HepG2 (cell line): ENCODE data around the gene DLG5. TPM values are rescaled to one million over a fixed set of nuclear protein-coding genes. Genes with fewer than 3 reads are reported as not detected.

ENCODE experiments used
- DDIT3 ChIP-seq: sonication (generic); formaldehyde crosslinking; IDR thresholded peaks from 2 replicates; pipeline ENCODE4 v1.4.0; 2020; ENCODE audit warnings: mild to moderate bottlenecking, missing genetic modification reagents
- DPF2 ChIP-seq: sonication (generic); formaldehyde crosslinking; IDR thresholded peaks from 2 replicates; pipeline ENCODE4 v1.4.0; 2020; ENCODE audit warnings: mild to moderate bottlenecking, low read depth, missing genetic modification reagents, borderline replicate concordance
- E2F5 ChIP-seq: sonication (generic); formaldehyde crosslinking; conservative IDR thresholded peaks from 2 replicates; pipeline ENCODE4 v1.4.0; 2020; ENCODE audit warnings: missing genetic modification reagents
- ELF1 ChIP-seq: sonication (generic); formaldehyde crosslinking; IDR thresholded peaks from 2 replicates; pipeline ENCODE4 v1.4.0; 2020; ENCODE audit warnings: missing genetic modification reagents
- HES4 ChIP-seq: sonication (generic); formaldehyde crosslinking; IDR thresholded peaks from 2 replicates; pipeline ENCODE4 v1.9.0; 2021; ENCODE audit warnings: mild to moderate bottlenecking, missing genetic modification reagents, borderline replicate concordance
- HMGXB4 ChIP-seq, 2 experiments: sonication (generic) in 1 of 2; formaldehyde crosslinking in 1 of 2; IDR thresholded peaks; 2 replicates each; pipeline versions ENCODE4 v1.4.0 to v1.6.1; 2018 to 2020; ENCODE audit warnings: missing genetic modification reagents in 2 of 2, borderline replicate concordance in 1 of 2, low read depth in 1 of 2, mild to moderate bottlenecking in 1 of 2, missing biosample characterization in 1 of 2
- HNF4G ChIP-seq, 2 experiments: sonication (generic) in 1 of 2; formaldehyde crosslinking in 1 of 2; IDR thresholded peaks; 2 replicates each; pipeline versions ENCODE4 v1.4.0 to v1.6.1; 2011 to 2020; ENCODE audit warnings: borderline replicate concordance in 2 of 2, low read depth in 2 of 2, mild to moderate bottlenecking in 2 of 2, low read length in 1 of 2, missing genetic modification reagents in 1 of 2, moderate library complexity in 1 of 2
- IKZF1 ChIP-seq: fragments of 450-650 bp; IDR thresholded peaks from 2 replicates; pipeline ENCODE4 v1.7.1; 2016
- IKZF5 ChIP-seq: IDR thresholded peaks from 2 replicates; pipeline ENCODE4 v1.6.1; 2018; ENCODE audit warnings: missing genetic modification reagents, mild to moderate bottlenecking, missing compliant biosample characterization
- RFX3 ChIP-seq: IDR thresholded peaks from 2 replicates; pipeline ENCODE4 v1.6.1; 2016; ENCODE audit warnings: missing biosample characterization, missing genetic modification reagents
- SMC3 ChIP-seq: IDR thresholded peaks from 2 replicates; pipeline ENCODE4 v1.6.1; 2011; ENCODE audit warnings: low read length, improper control_type of control experiment
- SP4 ChIP-seq: sonication (generic); formaldehyde crosslinking; IDR thresholded peaks from 2 replicates; pipeline ENCODE4 v1.8.1; 2023; ENCODE audit warnings: mild to moderate bottlenecking, missing genetic modification reagents
- TBL1XR1 ChIP-seq: fragments of 150-350 bp; IDR thresholded peaks from 2 replicates; pipeline ENCODE4 v1.6.1; 2014; ENCODE audit warnings: borderline replicate concordance, low read length; ENCODE audit not compliant: partially characterized antibody
- ZFY ChIP-seq: sonication (generic); formaldehyde crosslinking; IDR thresholded peaks from 2 replicates; pipeline ENCODE4 v1.4.0; 2020; ENCODE audit warnings: missing genetic modification reagents
- ZNF230 ChIP-seq: sonication (generic); formaldehyde crosslinking; IDR thresholded peaks from 2 replicates; pipeline ENCODE4 v1.4.0; 2020; ENCODE audit warnings: mild to moderate bottlenecking, missing genetic modification reagents
- ZNF30 ChIP-seq: sonication (generic); formaldehyde crosslinking; IDR thresholded peaks from 2 replicates; pipeline ENCODE4 v1.5.0; 2020; ENCODE audit warnings: mild to moderate bottlenecking, missing genetic modification reagents
- ZNF552 ChIP-seq: sonication (generic); formaldehyde crosslinking; IDR thresholded peaks from 2 replicates; pipeline ENCODE4 v1.9.0; 2022; ENCODE audit warnings: missing genetic modification reagents, mild to moderate bottlenecking, borderline replicate concordance
- ZNF567 ChIP-seq: sonication (generic); formaldehyde crosslinking; IDR thresholded peaks from 2 replicates; pipeline ENCODE4 v1.8.1; 2023; ENCODE audit warnings: mild to moderate bottlenecking, missing genetic modification reagents, borderline replicate concordance
- ZNF775 ChIP-seq: sonication (generic); formaldehyde crosslinking; IDR thresholded peaks from 2 replicates; pipeline ENCODE4 v1.4.0; 2020; ENCODE audit warnings: missing genetic modification reagents, mild to moderate bottlenecking, moderate library complexity, borderline replicate concordance
- polyA plus RNA-seq, 8 experiments: library from polyadenylated mRNA; depleted of rRNA in 3 of 8; stranded (reverse) in 7 of 8; unstranded in 1 of 8; fragments of >200 nt; fragmentation: Illumina TruSeq in 4 of 8; extraction: Trizol in 4 of 8; gene quantifications; 2 replicates each; pipeline versions ENCODE4 v1.2.1 to v1.2.3, GENCODE V29; 2011 to 2016; ENCODE audit warnings: low read depth in 4 of 8, missing spikeins in 1 of 8, mixed read lengths in 1 of 8; ENCODE audit not compliant: insufficient read depth in 1 of 8
- total RNA-seq, 5 experiments: library from RNA; depleted of rRNA; stranded (reverse); fragments of >200 nt; fragmentation: Illumina TruSeq; extraction: Trizol; gene quantifications; 2 replicates each; pipeline ENCODE4 v1.2.3, GENCODE V29; 2016; ENCODE audit warnings: low read depth in 1 of 5
- TF ChIP-seq, protein P1 (sequence below): sonication (generic); formaldehyde crosslinking; IDR thresholded peaks from 2 replicates; pipeline ENCODE4 v1.4.0; 2020; ENCODE audit warnings: low read depth, missing genetic modification reagents

Gene DLG5
- total and polyA plus RNA-seq, 2 of the 13 experiments (the other 11 are each of a cell fraction or from before 2014, with no cell fraction given), result 15.5 to 18.2 TPM

DNA sequence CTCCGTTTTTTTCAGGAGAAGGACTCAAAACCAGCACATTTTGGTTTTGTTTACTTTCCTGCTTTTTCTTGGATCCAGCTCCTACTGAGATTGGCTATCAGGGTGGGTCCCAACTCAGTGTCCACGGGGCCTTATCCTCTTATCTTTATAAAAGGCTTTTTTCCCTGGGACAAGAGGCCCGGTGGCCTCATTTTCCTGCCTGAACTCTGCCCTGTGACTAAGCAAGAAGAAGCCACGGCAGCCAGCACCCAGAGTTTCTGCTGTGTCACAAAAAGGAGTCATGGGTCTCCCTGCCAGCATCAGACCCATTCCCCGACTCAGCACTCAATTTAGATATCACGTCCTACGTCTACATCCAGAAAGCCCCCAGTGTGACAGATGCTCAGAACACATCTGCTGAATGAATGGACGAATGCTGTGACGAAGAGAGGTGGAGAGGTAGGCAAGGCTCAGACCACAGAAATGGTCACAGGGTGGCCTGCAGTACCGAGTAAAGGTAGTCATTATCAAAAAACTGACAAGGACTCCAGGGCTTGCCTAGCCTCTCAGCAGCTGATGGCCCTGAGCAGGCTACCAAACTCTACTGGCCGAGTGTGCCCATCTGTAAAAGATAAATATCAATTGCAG lies 16.7 kb downstream of the DLG5 start (continued):
- TF ChIP-seq DDIT3 (CRISPR knock-in tag) (no peak), ELF1 (CRISPR knock-in tag) (peak; percentile 22; the same call in 1 of the 2 replicates), ZNF552 (CRISPR knock-in tag) (no peak), ZNF30 (CRISPR knock-in tag) (no peak), HES4 (CRISPR knock-in tag) (no peak), ZNF775 (CRISPR knock-in tag) (no peak), IKZF5 (peak; percentile 81), ZFY (CRISPR knock-in tag) (peak; percentile 56; the same call in 1 of the 2 replicates), TBL1XR1 (no peak), ZNF230 (CRISPR knock-in tag) (peak; percentile 66; the same call in 1 of the 2 replicates), RFX3 (CRISPR knock-in tag) (no peak), ZNF567 (no peak), SMC3 (no peak; the same call in 1 of the 2 replicates), DPF2 (CRISPR knock-in tag) (peak; percentile 43; the same call in 1 of the 2 replicates), HMGXB4 (CRISPR knock-in tag; IDR thresholded peaks at IDR 0.05; ENCODE audit: borderline replicate concordance in 1 of 2, low read depth in 1 of 2) (peak; percentile 37 to 46; a peak in 2 of 4 replicates), E2F5 (no peak), HNF4G (IDR thresholded peaks at IDR 0.05; ENCODE audit: borderline replicate concordance, low read depth, low read length) (peak; percentile 87), HNF4G (CRISPR knock-in tag; IDR thresholded peaks at IDR 0.05; ENCODE audit: borderline replicate concordance, low read depth) (peak; percentile 78; the same call in 1 of the 2 replicates), SP4 (CRISPR knock-in tag) (no peak), IKZF1 (no peak)
- TF ChIP-seq, protein P1, sequence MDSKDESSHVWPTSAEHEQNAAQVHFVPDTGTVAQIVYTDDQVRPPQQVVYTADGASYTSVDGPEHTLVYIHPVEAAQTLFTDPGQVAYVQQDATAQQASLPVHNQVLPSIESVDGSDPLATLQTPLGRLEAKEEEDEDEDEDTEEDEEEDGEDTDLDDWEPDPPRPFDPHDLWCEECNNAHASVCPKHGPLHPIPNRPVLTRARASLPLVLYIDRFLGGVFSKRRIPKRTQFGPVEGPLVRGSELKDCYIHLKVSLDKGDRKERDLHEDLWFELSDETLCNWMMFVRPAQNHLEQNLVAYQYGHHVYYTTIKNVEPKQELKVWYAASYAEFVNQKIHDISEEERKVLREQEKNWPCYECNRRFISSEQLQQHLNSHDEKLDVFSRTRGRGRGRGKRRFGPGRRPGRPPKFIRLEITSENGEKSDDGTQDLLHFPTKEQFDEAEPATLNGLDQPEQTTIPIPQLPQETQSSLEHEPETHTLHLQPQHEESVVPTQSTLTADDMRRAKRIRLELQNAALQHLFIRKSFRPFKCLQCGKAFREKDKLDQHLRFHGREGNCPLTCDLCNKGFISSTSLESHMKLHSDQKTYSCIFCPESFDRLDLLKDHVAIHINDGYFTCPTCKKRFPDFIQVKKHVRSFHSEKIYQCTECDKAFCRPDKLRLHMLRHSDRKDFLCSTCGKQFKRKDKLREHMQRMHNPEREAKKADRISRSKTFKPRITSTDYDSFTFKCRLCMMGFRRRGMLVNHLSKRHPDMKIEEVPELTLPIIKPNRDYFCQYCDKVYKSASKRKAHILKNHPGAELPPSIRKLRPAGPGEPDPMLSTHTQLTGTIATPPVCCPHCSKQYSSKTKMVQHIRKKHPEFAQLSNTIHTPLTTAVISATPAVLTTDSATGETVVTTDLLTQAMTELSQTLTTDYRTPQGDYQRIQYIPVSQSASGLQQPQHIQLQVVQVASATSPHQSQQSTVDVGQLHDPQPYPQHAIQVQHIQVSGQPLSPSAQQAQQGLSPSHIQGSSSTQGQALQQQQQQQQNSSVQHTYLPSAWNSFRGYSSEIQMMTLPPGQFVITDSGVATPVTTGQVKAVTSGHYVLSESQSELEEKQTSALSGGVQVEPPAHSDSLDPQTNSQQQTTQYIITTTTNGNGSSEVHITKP (CRISPR knock-in tag), result 0 out of 2 replicates have a peak, but pooled peaks have one; percentile 50
